Gastrocnemius medialis (tissue), 4 donors: ENCODE data around the gene BLOC1S5. TPM values are rescaled to one million over a fixed set of nuclear protein-coding genes. Genes with fewer than 3 reads are reported as not detected.

ENCODE experiments used
- ATAC-seq, 2 donors: fragments of 150-250 bp; one replicate each; pipeline ENCODE4 v1.9.1; 2016
- DNase-seq, 2 donors: peaks; one replicate each; pipeline ENCODE4 v3.0.0-alpha.2; 2019
- H3K27ac ChIP-seq, 4 donors: fragments of 200-600 bp; sonication (generic); 1 replicate in 1 of 4; 2 replicates in 3 of 4; pipeline ENCODE4 v1.5.1; 2016 to 2018; ENCODE audit warnings: mild to moderate bottlenecking in 2 of 4, moderate library complexity in 1 of 4
- H3K27me3 ChIP-seq, 3 donors: fragments of 200-600 bp; sonication (generic) in 2 of 3; 1 replicate in 1 of 3; 2 replicates in 2 of 3; pipeline versions ENCODE4 v1.5.1 to v1.6.0; 2016 to 2019; ENCODE audit warnings: mild to moderate bottlenecking in 1 of 3, moderate library complexity in 1 of 3
- H3K36me3 ChIP-seq, 2 donors: fragments of 200-600 bp; sonication (generic) in 1 of 2; one replicate each; pipeline ENCODE4 v1.5.1; 2017 to 2018
- H3K4me1 ChIP-seq, 2 donors: fragments of 200-600 bp; sonication (generic) in 1 of 2; one replicate each; pipeline ENCODE4 v1.5.1; 2016 to 2017; ENCODE audit warnings: mild to moderate bottlenecking in 2 of 2
- H3K4me3 ChIP-seq, 4 donors: fragments of 200-600 bp; sonication (generic) in 3 of 4; 1 replicate in 1 of 4; 2 replicates in 3 of 4; pipeline ENCODE4 v1.5.1; 2016 to 2019; ENCODE audit warnings: mild to moderate bottlenecking in 2 of 4
- H3K9me3 ChIP-seq, 3 donors: fragments of 200-600 bp; sonication (generic) in 2 of 3; 1 replicate in 1 of 3; 2 replicates in 2 of 3; pipeline ENCODE4 v1.5.1; 2016 to 2019
- CTCF ChIP-seq, 5 experiments: fragments of 450-650 bp in 3 of 5; fragments of 200-600 bp in 2 of 5; sonication (generic) in 2 of 5; IDR thresholded peaks in 4 of 5; conservative IDR thresholded peaks in 1 of 5; 1 replicate in 4 of 5; 2 replicates in 1 of 5; pipeline ENCODE4 v1.5.1; 2016 to 2019; ENCODE audit warnings: antibody characterized with exemption in 5 of 5, mild to moderate bottlenecking in 3 of 5, moderate library complexity in 3 of 5
- POLR2A ChIP-seq, 2 donors: fragments of 450-650 bp; IDR thresholded peaks; one replicate each; pipeline ENCODE4 v1.6.1; 2017; ENCODE audit warnings: antibody characterized with exemption in 2 of 2, mild to moderate bottlenecking in 2 of 2, moderate library complexity in 2 of 2
- in situ Hi-C, 4 donors: fragments of 200-750 bp; cut with MboI; loops; one replicate each; pipeline versions ENCODE4 v1.15.0 to v1.8.0; 2017; ENCODE audit warnings: low sequenced_read_pairs in 4 of 4
- intact Hi-C: fragments of 100-400 bp; cut with DNase I; formaldehyde crosslinking; loops from one replicate; pipeline ENCODE4 v1.15.1; 2023; ENCODE audit warnings: low total_unique reads
- total RNA-seq, 4 donors: library from RNA; depleted of rRNA; stranded (reverse); fragments of >200 nt; gene quantifications; one replicate each; pipeline versions ENCODE4 v1.1.0 to v1.2.3, GENCODE V29; 2016

The BLOC1S5 gene
- total RNA-seq, 4 donors from 2014 or later = 5.4 to 13.6 (median 9.4) TPM

- Histone ChIP-seq H3K27ac (no peak overlapping the region), H3K4me1 (no peaks in the 10 kb centered on the region), H3K4me3 (no peak overlapping the region), H3K36me3 (no peaks in the 10 kb centered on the region), H3K9me3 (no peaks in the 10 kb centered on the region), H3K27me3 (no peaks in the 10 kb centered on the region)
- intact Hi-C loops (no loop called here), in situ Hi-C loops (no loop called here)
- ATAC-seq = no peak
- no peak for TF ChIP-seq POLR2A (IDR thresholded peaks at IDR 0.05)
- TF ChIP-seq CTCF (IDR thresholded peaks at IDR 0.05 in 4 of 5, conservative IDR thresholded peaks at IDR 0.05 in 1 of 5) = no peak
- DNase-seq = no peak
Measured at GRCh38 chr6:8070718-8071117, 6.5 kb upstream of the BLOC1S5 start.

- Histone ChIP-seq H3K9me3 (no peaks in the 10 kb centered on the region), H3K4me3 (no peak overlapping the region), H3K27ac (no peak overlapping the region), H3K4me1 (peaks cover 2% of the 10 kb centered on the region in 2 donors), H3K36me3 (no peaks in the 10 kb centered on the region), H3K27me3 (no peaks in the 10 kb centered on the region)
- intact Hi-C loops = loop anchor here (10.0 kb wide), 1 partner anchor 365 kb away; the partner anchor contains the start of gene SLC35B3
- DNase-seq = no peak
- in situ Hi-C loops = no loop called here
- no peak for TF ChIP-seq POLR2A (IDR thresholded peaks at IDR 0.05)
- TF ChIP-seq CTCF (IDR thresholded peaks at IDR 0.05 in 4 of 5, conservative IDR thresholded peaks at IDR 0.05 in 1 of 5) = no peak
- ATAC-seq = no peak
Measured at GRCh38 chr6:8069631-8070284, 5.6 kb upstream of the BLOC1S5 start.

- H3K27ac ChIP-seq = no peak overlapping the region
- DNase-seq (no peak), ATAC-seq (no peak)
- intact Hi-C loops (loop anchor here (10.0 kb wide), 1 partner anchor 366 kb away; the partner anchor contains the start of gene SLC35B3), in situ Hi-C loops (no loop called here)
- peaks cover 3% of the 10 kb centered on the region in 2 donors for H3K4me1 ChIP-seq
- no peak overlapping the region for H3K4me3 ChIP-seq
- no peaks in the 10 kb centered on the region for H3K9me3 ChIP-seq
- H3K36me3 ChIP-seq = no peaks in the 10 kb centered on the region
- no peaks in the 10 kb centered on the region for H3K27me3 ChIP-seq
- TF ChIP-seq CTCF (IDR thresholded peaks at IDR 0.05 in 4 of 5, conservative IDR thresholded peaks at IDR 0.05 in 1 of 5) (no peak), POLR2A (IDR thresholded peaks at IDR 0.05) (no peak)
Measured at GRCh38 chr6:8069151-8069550, 5.0 kb upstream of the BLOC1S5 start.

- DNase-seq = no peak
Measured at GRCh38 chr6:8066108-8066507, 1.9 kb upstream of the BLOC1S5 start.

More at GRCh38 chr6:8066108-8066507, 1.9 kb upstream of the BLOC1S5 start:
- Histone ChIP-seq H3K4me3 (no peak overlapping the region), H3K36me3 (no peaks in the 10 kb centered on the region), H3K4me1 (peaks cover 9 to 11% of the 10 kb centered on the region in 2 donors), H3K27ac (no peak overlapping the region), H3K9me3 (no peaks in the 10 kb centered on the region), H3K27me3 (no peaks in the 10 kb centered on the region)
- in situ Hi-C loops = no loop called here
- ATAC-seq = no peak
- intact Hi-C loops = loop anchor here (10.0 kb wide), 1 partner anchor 369 kb away; the partner anchor contains the start of gene SLC35B3
- no peak for TF ChIP-seq POLR2A (IDR thresholded peaks at IDR 0.05)
- TF ChIP-seq CTCF (IDR thresholded peaks at IDR 0.05 in 4 of 5, conservative IDR thresholded peaks at IDR 0.05 in 1 of 5) = no peak
